NCI-H146 (cell line): ENCODE measurements around the gene GCC1.

ENCODE experiments used
- DNase-seq: peaks from one replicate; lab custom pipeline; 2025; lab: John Stamatoyannopoulos, UW

GCC1 gene

DNA sequence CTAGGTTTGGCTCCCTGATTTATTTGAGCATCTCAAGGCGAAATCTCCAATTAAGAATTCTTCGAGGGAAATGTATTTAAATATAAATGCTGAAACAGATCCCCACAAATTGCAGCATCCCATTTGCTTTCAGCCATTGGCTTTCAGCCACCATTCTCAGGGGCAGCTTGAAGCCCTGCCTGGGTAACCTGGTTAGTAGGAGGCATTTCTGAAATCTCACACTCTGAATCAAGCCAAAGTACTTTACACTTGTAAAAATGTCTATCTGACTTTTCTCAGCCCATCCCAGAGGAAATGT, 49.1 kb downstream of the GCC1 start:
- DNase-seq: no peak

GRCh38 chr7:127535546-127536393, 49.6 kb downstream of the GCC1 start:
- DNase-seq: no peak

GRCh38 chr7:127534636-127535035, 50.8 kb downstream of the GCC1 start:
- DNase-seq: no peak

DNA sequence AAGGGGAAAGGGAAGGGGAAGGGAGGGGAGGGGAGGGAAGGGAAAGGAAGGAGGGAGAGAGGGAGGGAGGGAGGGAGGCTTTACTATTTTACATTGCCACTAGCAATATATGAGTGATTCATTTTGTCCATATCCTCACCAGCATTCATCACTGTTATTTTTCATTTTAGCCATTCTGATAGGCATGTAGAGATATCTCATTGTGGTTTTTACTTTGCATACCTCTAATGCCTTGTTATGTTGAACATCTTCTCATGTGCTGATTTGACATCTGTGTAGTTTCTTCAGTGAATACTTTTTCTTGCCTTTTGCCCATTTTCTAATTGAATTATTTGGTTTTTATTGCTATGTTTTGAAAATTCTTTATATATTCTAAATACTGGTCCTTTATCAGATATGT, 52.7 kb downstream of the GCC1 start:
- no peak for DNase-seq

DNA sequence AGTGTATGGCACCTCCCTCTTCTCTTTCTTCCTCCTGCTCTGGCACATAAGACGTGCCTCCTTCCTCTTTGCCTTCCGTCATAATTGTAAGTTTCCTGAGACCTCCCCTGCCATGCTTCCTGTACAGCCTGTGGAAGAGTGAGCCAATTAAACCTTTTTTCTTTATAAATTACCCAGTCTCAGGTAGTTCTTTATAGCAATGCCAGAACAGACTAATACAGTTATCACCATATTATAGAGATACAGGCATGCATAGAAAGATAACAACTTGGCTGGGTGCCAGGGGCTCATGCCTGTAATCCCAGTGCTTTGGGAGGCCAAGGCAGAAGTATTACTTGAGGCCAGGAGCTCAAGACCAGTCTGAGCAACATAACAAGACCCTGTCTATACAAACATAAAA, 53.2 kb downstream of the GCC1 start:
- DNase-seq: no peak
